A549 (cell line): ENCODE data around the gene NDRG2. TPM values are rescaled to one million over a fixed set of nuclear protein-coding genes. Genes with fewer than 3 reads are reported as not detected.
A peak's percentile ranks its signal among the peaks of the same experiment; 100 is the strongest.
"Not testable (repeated sequence)": the region's sequence is repeated elsewhere in the genome, so short reads cannot be mapped to it uniquely, and the experiment has no call there.

ENCODE experiments used
- ATAC-seq, 2 experiments: fragments of 200-7000 bp in 1 of 2; fragments of >200 bp in 1 of 2; cut with Nextera tagmentation in 1 of 2; cut with Tn5 transposase in 1 of 2; 3 replicates each; pipeline versions ENCODE4 v1.8.0 to v1.9.1; 2018 to 2020; ENCODE audit warnings: mild to moderate bottlenecking in 1 of 2, moderate library complexity in 1 of 2
- CTCF ChIA-PET: fragments of 300-600 bp; sonication (Branson Sonifier 250); formaldehyde crosslinking; extraction: SDS; loops from one replicate; lab custom pipeline; 2021; ENCODE audit warnings: antibody characterized with exemption, inconsistent platforms; lab: Yijun Ruan, JAX
- POLR2A ChIA-PET: fragments of 350-600 bp; formaldehyde crosslinking; extraction: SDS; loops from one replicate; lab custom pipeline; 2021; ENCODE audit warnings: antibody characterized with exemption, inconsistent platforms; lab: Yijun Ruan, JAX
- DNase-seq, 2 experiments: peaks; one replicate each; pipeline versions ENCODE4 v3.0.0 to v3.0.0-alpha.2; 2011 to 2016; ENCODE audit warnings: low read depth in 1 of 2, low spot score in 1 of 2
- FAIRE-seq: peaks from 2 replicates; lab custom pipeline; 2011; peaks lifted over from hg19 to GRCh38; lab: Jason Lieb, UNC
- H3K27ac ChIP-seq, 2 experiments: fragments of >200 bp; sonication (Bioruptor Twin); formaldehyde crosslinking; 3 replicates each; pipeline ENCODE4 v1.5.1; 2016 to 2017
- H3K4me1 ChIP-seq: fragments of >200 bp; sonication (Bioruptor Twin); formaldehyde crosslinking; 3 replicates; pipeline ENCODE4 v1.6.1; 2016
- H3K4me2 ChIP-seq: fragments of >200 bp; sonication (Bioruptor Twin); formaldehyde crosslinking; 3 replicates; pipeline ENCODE4 v1.6.1; 2016
- H3K4me3 ChIP-seq: fragments of >200 bp; sonication (Bioruptor Twin); formaldehyde crosslinking; 3 replicates; pipeline ENCODE4 v1.5.1; 2016
- H3K9me3 ChIP-seq: fragments of >200 bp; sonication (Bioruptor Twin); formaldehyde crosslinking; 3 replicates; pipeline ENCODE4 v1.6.1; 2016
- BHLHE40 ChIP-seq: IDR thresholded peaks from 2 replicates; pipeline ENCODE4 v1.6.1; 2012; ENCODE audit warnings: low read depth, low read length, inconsistent platforms
- CBX8 ChIP-seq: fragments of 200-600 bp; sonication (generic); IDR thresholded peaks from 2 replicates; pipeline ENCODE4 v1.6.1; 2016
- FOSL2 ChIP-seq, 2 experiments: fragments of 450-650 bp in 1 of 2; fragments of >200 bp in 1 of 2; sonication (Bioruptor Twin) in 1 of 2; formaldehyde crosslinking; IDR thresholded peaks; 2 replicates each; pipeline versions ENCODE4 v1.5.0 to v1.6.1; 2016 to 2020; ENCODE audit warnings: mild to moderate bottlenecking in 1 of 2, moderate library complexity in 1 of 2
- HOXA7 ChIP-seq: fragments of 250-450 bp; sonication (Bioruptor Pico); IDR thresholded peaks from 2 replicates; pipeline ENCODE4 v1.5.0; 2020; ENCODE audit warnings: mild to moderate bottlenecking, moderate library complexity
- HOXB13 ChIP-seq: fragments of 250-450 bp; sonication (Bioruptor Pico); IDR thresholded peaks from 2 replicates; pipeline ENCODE4 v1.5.0; 2020; ENCODE audit warnings: low read depth, mild to moderate bottlenecking, moderate library complexity
- JUNB ChIP-seq: fragments of >200 bp; sonication (Bioruptor Twin); formaldehyde crosslinking; IDR thresholded peaks from 2 replicates; pipeline ENCODE4 v1.6.1; 2016
- MYC ChIP-seq: IDR thresholded peaks from 2 replicates; pipeline ENCODE4 v1.6.1; 2012; ENCODE audit warnings: mild to moderate bottlenecking, inconsistent platforms, low read length, improper control_type of control experiment, borderline replicate concordance
- NPAS2 ChIP-seq: fragments of 250-450 bp; sonication (Bioruptor Pico); IDR thresholded peaks from 2 replicates; pipeline ENCODE4 v1.8.0; 2022; ENCODE audit warnings: mild to moderate bottlenecking, moderate library complexity, borderline replicate concordance
- NR3C1 ChIP-seq: fragments of >200 bp; sonication (Bioruptor Twin); formaldehyde crosslinking; IDR thresholded peaks from 3 replicates; pipeline ENCODE4 v1.6.1; 2017
- RAD21 ChIP-seq, 2 experiments: fragments of >200 bp in 1 of 2; sonication (Bioruptor Twin) in 1 of 2; formaldehyde crosslinking in 1 of 2; IDR thresholded peaks in 1 of 2; conservative IDR thresholded peaks in 1 of 2; 2 replicates in 1 of 2; 3 replicates in 1 of 2; pipeline ENCODE4 v1.6.1; 2012 to 2018; ENCODE audit warnings: inconsistent platforms in 1 of 2
- RARB ChIP-seq: fragments of 250-450 bp; sonication (Bioruptor Pico); IDR thresholded peaks from 2 replicates; pipeline ENCODE4 v1.8.0; 2021; ENCODE audit warnings: mild to moderate bottlenecking, moderate library complexity
- RCOR1 ChIP-seq: fragments of 150-350 bp; IDR thresholded peaks from 2 replicates; pipeline ENCODE4 v1.6.1; 2014; ENCODE audit warnings: antibody characterized with exemption, low read length, low read depth
- RNF2 ChIP-seq: fragments of 200-600 bp; sonication (generic); IDR thresholded peaks from 2 replicates; pipeline ENCODE4 v1.6.1; 2016; ENCODE audit warnings: low read depth, mild to moderate bottlenecking, antibody characterized with exemption, moderate library complexity, borderline replicate concordance
- SMC3 ChIP-seq: fragments of >200 bp; sonication (Bioruptor Twin); formaldehyde crosslinking; IDR thresholded peaks from 3 replicates; pipeline ENCODE4 v1.6.1; 2018; ENCODE audit warnings: inconsistent platforms
- TP53 ChIP-seq: fragments of 250-450 bp; sonication (Bioruptor Pico); IDR thresholded peaks from 2 replicates; pipeline ENCODE4 v1.5.0; 2021; ENCODE audit warnings: mild to moderate bottlenecking, moderate library complexity
- WGBS: methylation state at CpG from one replicate; pipeline ENCODE4 v1.1.6; 2017; ENCODE audit errors: missing lambda C conversion rate; 5-methylcytosine and 5-hydroxymethylcytosine counted together
- polyA plus RNA-seq, 4 experiments: library from polyadenylated mRNA; depleted of rRNA in 3 of 4; stranded (reverse); fragments of >200 nt; fragmentation: RNase III in 1 of 4; extraction: RNeasy Plus Mini Kit Qiagen cat#74134 plus additional on column Dnase treatment in 1 of 4; gene quantifications; 2 replicates in 3 of 4; 3 replicates in 1 of 4; pipeline ENCODE4 v1.2.3, GENCODE V29; 2011 to 2017
- TF ChIP-seq, protein P1 (sequence below): fragments of >200 bp; sonication (Bioruptor Twin); formaldehyde crosslinking; IDR thresholded peaks from 3 replicates; pipeline ENCODE4 v1.5.1; 2016
- TF ChIP-seq, protein P2 (sequence below): fragments of 250-450 bp; sonication (Bioruptor Pico); IDR thresholded peaks from 2 replicates; pipeline ENCODE4 v1.5.0; 2020; ENCODE audit warnings: low read depth, mild to moderate bottlenecking, moderate library complexity
- TF ChIP-seq, protein P3 (sequence below): fragments of 150-350 bp; IDR thresholded peaks from 2 replicates; pipeline ENCODE4 v1.6.1; 2014; ENCODE audit warnings: low read depth, mild to moderate bottlenecking, low read length

Gene NDRG2
- polyA plus RNA-seq, 2 of the 4 experiments (the other 2 are of a cell fraction) = 4.7 to 6.8 TPM

DNA sequence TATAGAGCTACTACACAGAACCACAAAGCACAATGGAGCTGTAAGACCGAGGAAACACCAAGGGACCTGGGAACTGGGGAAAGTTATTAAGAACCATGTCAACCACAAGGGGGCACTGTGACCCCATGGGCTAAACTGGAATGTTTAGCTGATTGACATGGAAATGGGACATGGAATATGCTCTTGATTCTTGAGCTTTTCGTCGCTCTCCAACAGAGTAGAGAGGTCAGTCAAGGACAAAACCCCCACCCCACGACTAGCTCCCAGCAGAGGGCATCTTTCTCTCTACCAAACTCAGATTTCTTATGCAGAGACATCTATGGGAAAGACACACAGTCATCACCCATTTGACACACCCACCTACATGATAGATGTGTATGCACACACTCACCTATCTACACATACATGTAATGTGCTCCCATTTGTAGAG, 10.1 kb downstream of the NDRG2 start:
- Histone ChIP-seq H3K9me3 (no peaks in the 10 kb centered on the region), H3K4me2 (peak overlapping the region; percentile 45), H3K4me1 (no peaks in the 10 kb centered on the region), H3K4me3 (no peak overlapping the region), H3K27ac (no peak overlapping the region)
- peak; percentile 90 to 96 for TF ChIP-seq RAD21 (conservative IDR thresholded peaks at IDR 0.05 in 1 of 2, IDR thresholded peaks at IDR 0.05 in 1 of 2)
- peak; percentile 92 for TF ChIP-seq SMC3
- TF ChIP-seq RNF2 = no peak
- TF ChIP-seq, protein P1, sequence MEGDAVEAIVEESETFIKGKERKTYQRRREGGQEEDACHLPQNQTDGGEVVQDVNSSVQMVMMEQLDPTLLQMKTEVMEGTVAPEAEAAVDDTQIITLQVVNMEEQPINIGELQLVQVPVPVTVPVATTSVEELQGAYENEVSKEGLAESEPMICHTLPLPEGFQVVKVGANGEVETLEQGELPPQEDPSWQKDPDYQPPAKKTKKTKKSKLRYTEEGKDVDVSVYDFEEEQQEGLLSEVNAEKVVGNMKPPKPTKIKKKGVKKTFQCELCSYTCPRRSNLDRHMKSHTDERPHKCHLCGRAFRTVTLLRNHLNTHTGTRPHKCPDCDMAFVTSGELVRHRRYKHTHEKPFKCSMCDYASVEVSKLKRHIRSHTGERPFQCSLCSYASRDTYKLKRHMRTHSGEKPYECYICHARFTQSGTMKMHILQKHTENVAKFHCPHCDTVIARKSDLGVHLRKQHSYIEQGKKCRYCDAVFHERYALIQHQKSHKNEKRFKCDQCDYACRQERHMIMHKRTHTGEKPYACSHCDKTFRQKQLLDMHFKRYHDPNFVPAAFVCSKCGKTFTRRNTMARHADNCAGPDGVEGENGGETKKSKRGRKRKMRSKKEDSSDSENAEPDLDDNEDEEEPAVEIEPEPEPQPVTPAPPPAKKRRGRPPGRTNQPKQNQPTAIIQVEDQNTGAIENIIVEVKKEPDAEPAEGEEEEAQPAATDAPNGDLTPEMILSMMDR = peak; percentile 93
- POLR2A ChIA-PET = interaction anchor here (0.6 to 2.5 kb wide), 6 partner anchors 25 to 672 kb away, joined by 3 to 18 read pairs (median 4); no protein-coding TSS in a partner anchor
- DNase-seq (peak; percentile 76 to 86), FAIRE-seq (no peak), ATAC-seq (peak; percentile 92 to 95)
- 3% methylated on average over 4 of the region's 4 CpGs for WGBS
- CTCF ChIA-PET = interaction anchor here (0.5 to 16.3 kb wide), 50 partner anchors 9 to 669 kb away, joined by 3 to 323 read pairs (median 6); partner anchors contain the start of genes ARHGEF40, NDRG2, RNASE13 and RNASE7

DNA sequence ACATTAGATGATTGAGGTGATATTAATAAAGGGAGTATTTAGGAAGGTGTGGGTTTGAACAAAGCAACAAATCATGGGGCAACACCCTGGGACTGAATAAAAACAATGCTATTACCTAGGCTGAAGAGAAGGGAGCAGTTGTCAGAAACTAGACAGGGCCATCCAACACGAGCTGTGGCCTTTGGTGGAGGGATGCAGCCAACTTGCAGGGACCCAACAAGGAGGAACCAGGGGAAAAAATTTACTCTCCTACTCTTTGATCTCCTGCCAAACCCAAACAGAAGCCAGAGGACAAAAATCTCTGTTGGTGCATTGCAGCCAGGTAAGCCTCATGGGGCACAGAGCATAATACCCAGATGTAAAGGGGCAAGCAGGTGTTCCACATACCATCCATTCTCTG, 13.7 kb downstream of the NDRG2 start:
- no peak overlapping the region for H3K4me3 ChIP-seq
- H3K4me2 ChIP-seq = no peak overlapping the region
- H3K4me1 ChIP-seq = no peaks in the 10 kb centered on the region
- TF ChIP-seq NPAS2 = no peak
- no peak for TF ChIP-seq HOXA7 (CRISPR knock-in tag)
- no peak for TF ChIP-seq SMC3
- TF ChIP-seq MYC = no peak
- TF ChIP-seq, protein P2, sequence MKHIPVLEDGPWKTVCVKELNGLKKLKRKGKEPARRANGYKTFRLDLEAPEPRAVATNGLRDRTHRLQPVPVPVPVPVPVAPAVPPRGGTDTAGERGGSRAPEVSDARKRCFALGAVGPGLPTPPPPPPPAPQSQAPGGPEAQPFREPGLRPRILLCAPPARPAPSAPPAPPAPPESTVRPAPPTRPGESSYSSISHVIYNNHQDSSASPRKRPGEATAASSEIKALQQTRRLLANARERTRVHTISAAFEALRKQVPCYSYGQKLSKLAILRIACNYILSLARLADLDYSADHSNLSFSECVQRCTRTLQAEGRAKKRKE (CRISPR knock-in tag) = no peak
- no peak for TF ChIP-seq FOSL2 (IDR thresholded peaks at IDR 0.05)
- TF ChIP-seq FOSL2 (CRISPR knock-in tag; IDR thresholded peaks at IDR 0.05) = no peak
- TF ChIP-seq CBX8 = no peak
- TF ChIP-seq RARB = no peak
- no peak for TF ChIP-seq NR3C1
- no peak for TF ChIP-seq BHLHE40
- TF ChIP-seq JUNB = no peak
- TF ChIP-seq RCOR1 = no peak
- no peak for TF ChIP-seq TP53 (CRISPR knock-in tag)
- TF ChIP-seq, protein P3, sequence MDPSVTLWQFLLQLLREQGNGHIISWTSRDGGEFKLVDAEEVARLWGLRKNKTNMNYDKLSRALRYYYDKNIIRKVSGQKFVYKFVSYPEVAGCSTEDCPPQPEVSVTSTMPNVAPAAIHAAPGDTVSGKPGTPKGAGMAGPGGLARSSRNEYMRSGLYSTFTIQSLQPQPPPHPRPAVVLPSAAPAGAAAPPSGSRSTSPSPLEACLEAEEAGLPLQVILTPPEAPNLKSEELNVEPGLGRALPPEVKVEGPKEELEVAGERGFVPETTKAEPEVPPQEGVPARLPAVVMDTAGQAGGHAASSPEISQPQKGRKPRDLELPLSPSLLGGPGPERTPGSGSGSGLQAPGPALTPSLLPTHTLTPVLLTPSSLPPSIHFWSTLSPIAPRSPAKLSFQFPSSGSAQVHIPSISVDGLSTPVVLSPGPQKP = no peak
- no peak for TF ChIP-seq HOXB13 (CRISPR knock-in tag)
- TF ChIP-seq, all 56 proteins: peak for 0
- FAIRE-seq = no peak
- no peak for DNase-seq
- CTCF ChIA-PET = interaction anchor here (0.7 to 16.3 kb wide), 9 partner anchors 10 to 94 kb away, joined by 3 to 323 read pairs (median 185); partner anchors contain the start of genes RNASE13, RNASE7, SLC39A2 and TMEM253
- 10% methylated on average over 1 of the region's 1 CpG for WGBS
- no peak for ATAC-seq
- POLR2A ChIA-PET = no interaction called here
- Histone ChIP-seq H3K9me3 (no peaks in the 10 kb centered on the region), H3K27ac (no peak overlapping the region)

DNA sequence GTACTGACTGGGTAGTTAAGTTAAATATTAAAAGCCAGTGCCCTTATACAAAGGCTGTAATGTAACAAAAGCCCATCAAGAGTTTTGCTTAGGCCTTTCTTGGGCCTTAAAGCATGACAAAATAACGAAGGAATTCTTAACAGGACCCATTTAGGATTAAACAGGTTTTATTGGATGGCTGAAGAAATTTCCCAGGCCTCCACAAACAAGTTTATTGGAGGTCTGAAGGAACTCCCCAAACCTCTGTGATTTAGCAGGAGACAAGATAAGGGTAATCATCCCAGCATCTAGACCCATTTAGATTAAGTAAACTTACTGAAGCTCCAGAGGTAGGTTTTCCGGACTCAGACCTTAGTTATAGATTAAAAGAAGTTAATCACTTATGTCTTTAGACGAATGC, 15.1 kb downstream of the NDRG2 start:
- H3K4me2 ChIP-seq, DNase-seq, FAIRE-seq, H3K4me1 ChIP-seq, H3K27ac ChIP-seq, ATAC-seq, H3K9me3 ChIP-seq, POLR2A ChIA-PET, H3K4me3 ChIP-seq: not testable (repeated sequence)
- 60% methylated on average over 3 of the region's 3 CpGs for WGBS
- CTCF ChIA-PET = interaction anchor here (1.4 to 16.3 kb wide), 7 partner anchors 8 to 96 kb away, joined by 3 to 323 read pairs (median 210); partner anchors contain the start of genes RNASE13, RNASE7, RNASE8 and SLC39A2
